Caki2 (cell line): ENCODE results near the gene KLHL20. TPM values are rescaled to one million over a fixed set of nuclear protein-coding genes. Genes with fewer than 3 reads are reported as not detected.
"Not testable (repeated sequence)": the region's sequence is repeated elsewhere in the genome, so short reads cannot be mapped to it uniquely, and the experiment has no call there.

Experiments used
- DNase-seq: peaks from one replicate; pipeline ENCODE4 v3.0.0-alpha.2; 2015; ENCODE audit warnings: low read depth
- in situ Hi-C: cut with HindIII; loops from 2 replicates; pipeline ENCODE4 v1.10.0; 2016; ENCODE audit warnings: low sequenced_read_pairs, low pct_unique_long_range_greater_than_20kb, mixed read lengths
- total RNA-seq: library from RNA; depleted of rRNA; stranded (reverse); fragments of >200 nt; shearing (Covaris generic); gene quantifications from 2 replicates; pipeline ENCODE4 v1.2.3, GENCODE V29; 2014; ENCODE audit warnings: low replicate concordance

KLHL20 gene
- total RNA-seq, 1 experiment from 2014 or later = 1.8 TPM

DNA sequence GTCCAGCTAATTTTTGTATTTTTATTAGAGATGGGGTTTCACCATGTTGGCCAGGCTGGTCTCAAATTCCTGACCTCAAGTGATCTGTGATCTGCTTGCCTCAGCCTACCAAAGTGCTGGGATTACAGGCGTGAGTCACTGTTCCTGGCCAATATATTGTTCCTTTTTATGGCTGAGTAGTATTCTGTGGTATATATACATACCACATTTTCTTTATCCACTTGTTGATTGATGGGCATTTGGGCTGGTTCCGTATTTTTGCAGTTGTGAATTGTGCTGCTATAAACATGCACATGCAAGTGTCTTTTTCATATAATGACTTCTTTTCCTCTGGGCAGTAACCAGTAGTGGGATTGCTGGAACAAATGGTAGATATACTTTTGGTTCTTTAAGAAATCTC, 21.3 kb downstream of the KLHL20 start:
- DNase-seq, in situ Hi-C loops: not testable (repeated sequence)

- DNase-seq = no peak
- in situ Hi-C loops = no loop called here
Measured at GRCh38 chr1:173742203-173742886, 27.6 kb downstream of the KLHL20 start.

GRCh38 chr1:173744651-173745050, 29.9 kb downstream of the KLHL20 start:
- DNase-seq = no peak
- in situ Hi-C loops = no loop called here

- in situ Hi-C loops = no loop called here
Measured at GRCh38 chr1:173749137-173749536, 34.4 kb downstream of the KLHL20 start.

DNA sequence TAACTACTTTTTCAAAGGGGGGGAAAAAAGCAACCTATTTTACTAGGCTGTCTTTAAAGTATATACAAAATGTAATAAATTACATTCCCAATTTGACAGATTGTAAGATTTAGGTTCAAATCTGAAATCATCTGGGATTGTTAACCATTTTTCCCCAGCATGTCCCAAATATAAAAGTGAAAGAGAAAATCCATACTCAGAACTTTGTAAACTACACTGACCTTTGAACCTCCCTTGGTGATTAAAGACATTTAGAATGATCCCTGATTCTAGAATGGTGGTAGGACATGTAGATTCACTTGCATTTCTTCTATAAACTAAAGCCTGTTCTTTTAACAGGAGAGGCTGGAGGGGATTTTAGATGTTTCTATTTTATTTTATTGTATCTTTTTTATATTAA, 39.0 kb downstream of the KLHL20 start:
- no peak for DNase-seq
- in situ Hi-C loops = no loop called here

More at GRCh38 chr1:173749137-173749536, 34.4 kb downstream of the KLHL20 start:
- no peak for DNase-seq

- DNase-seq = no peak
- in situ Hi-C loops = no loop called here
Measured at GRCh38 chr1:173757666-173758065, 42.9 kb downstream of the KLHL20 start.

DNA sequence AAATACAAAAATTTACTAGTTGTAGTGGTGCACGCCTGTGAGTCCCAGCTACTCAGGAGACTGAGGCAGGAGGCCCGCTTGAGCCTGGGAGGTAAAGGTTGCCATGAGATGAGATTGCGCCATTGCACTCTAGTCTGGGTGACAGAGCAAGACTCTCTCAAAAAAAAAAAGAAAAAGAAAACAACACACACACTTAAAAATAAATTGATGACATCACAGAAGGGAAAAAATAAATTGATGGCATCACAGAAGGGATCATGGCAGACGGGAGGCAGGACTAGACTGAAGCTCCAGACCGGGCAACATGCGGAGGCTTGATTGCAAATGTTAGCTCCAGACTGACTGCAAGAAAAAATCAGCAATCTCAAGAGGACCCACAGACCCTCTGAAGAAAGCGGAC, 43.3 kb downstream of the KLHL20 start:
- in situ Hi-C loops = no loop called here
- DNase-seq = no peak

GRCh38 chr1:173758980-173759379, 44.2 kb downstream of the KLHL20 start:
- in situ Hi-C loops = no loop called here
- peak; percentile 2 for DNase-seq

GRCh38 chr1:173764331-173764730, 49.5 kb downstream of the KLHL20 start:
- in situ Hi-C loops, DNase-seq: not testable (repeated sequence)

DNA sequence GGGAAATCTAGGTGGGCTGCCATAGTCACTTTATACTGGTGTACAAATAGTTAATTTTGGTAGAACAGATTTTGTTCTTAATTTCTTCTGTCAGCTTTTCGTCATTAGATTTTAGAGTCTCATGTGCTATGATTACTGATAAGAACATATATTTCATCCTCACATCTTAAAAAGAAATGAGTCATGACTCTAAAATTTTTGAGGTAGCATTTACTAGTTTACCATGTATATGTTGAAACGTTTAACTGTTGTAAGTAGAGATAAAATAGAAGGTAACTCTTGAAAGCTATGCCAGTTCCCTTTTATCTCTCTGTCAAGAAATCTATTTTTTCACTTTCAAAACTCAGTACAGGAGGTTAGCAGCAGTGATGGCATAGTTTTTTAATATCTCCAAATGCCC, 53.4 kb downstream of the KLHL20 start:
- in situ Hi-C loops = no loop called here
- DNase-seq = no peak

- in situ Hi-C loops = no loop called here
- DNase-seq = no peak
Measured at GRCh38 chr1:173768827-173769226, 54.0 kb downstream of the KLHL20 start.

- in situ Hi-C loops, DNase-seq: not testable (repeated sequence)
Measured at GRCh38 chr1:173770330-173770729, 55.5 kb downstream of the KLHL20 start.

- in situ Hi-C loops = no loop called here
- no peak for DNase-seq
Measured at GRCh38 chr1:173771560-173771959, 56.8 kb downstream of the KLHL20 start.

- DNase-seq = no peak
- in situ Hi-C loops = no loop called here
Measured at GRCh38 chr1:173775578-173776226, 60.9 kb downstream of the KLHL20 start.

GRCh38 chr1:173779936-173780335, 65.2 kb downstream of the KLHL20 start:
- in situ Hi-C loops = no loop called here

DNA sequence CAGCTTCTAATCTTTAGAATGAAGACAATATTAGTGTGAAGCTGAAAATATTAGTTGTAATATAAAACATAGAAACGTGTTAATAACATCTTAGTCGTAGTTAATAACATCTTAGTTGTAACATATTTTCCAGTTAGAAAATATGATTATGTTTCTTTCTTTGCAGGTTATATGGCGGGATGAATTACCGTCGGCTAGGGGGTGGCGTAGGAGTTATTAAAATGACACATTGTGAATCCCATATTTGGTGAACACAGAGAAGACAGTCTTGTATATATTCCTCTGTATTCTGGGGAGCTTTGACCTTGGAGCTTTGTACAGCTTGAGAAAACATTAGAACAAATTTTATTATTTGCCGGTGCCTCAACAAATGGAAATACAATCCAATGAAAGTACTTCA, 70.2 kb downstream of the KLHL20 start:
- DNase-seq = no peak
- in situ Hi-C loops = no loop called here

More at GRCh38 chr1:173779936-173780335, 65.2 kb downstream of the KLHL20 start:
- no peak for DNase-seq

DNA sequence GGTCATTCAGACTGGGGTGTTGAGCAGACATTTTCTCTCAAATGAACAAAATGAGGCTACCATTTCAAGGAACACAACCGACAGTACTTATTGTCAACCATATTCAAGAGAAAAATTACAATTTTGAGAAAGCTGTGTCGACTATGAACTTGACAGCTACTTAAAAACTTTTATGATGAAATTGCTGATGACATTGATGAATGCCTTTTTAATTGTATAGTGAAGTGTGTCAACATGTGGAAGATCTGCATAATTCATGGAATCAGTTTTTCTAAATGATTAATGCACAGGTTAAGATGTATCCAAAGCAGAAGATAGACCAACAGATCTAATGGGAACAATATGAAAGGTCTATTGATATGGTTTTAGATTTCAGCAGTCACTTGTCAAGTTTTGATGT, 75.1 kb downstream of the KLHL20 start:
- no peak for DNase-seq
- in situ Hi-C loops = no loop called here

- in situ Hi-C loops = no loop called here
- no peak for DNase-seq
Measured at GRCh38 chr1:173798078-173798477, 83.3 kb downstream of the KLHL20 start.

- DNase-seq, in situ Hi-C loops: not testable (repeated sequence)
Measured at GRCh38 chr1:173799995-173800394, 85.2 kb downstream of the KLHL20 start.

DNA sequence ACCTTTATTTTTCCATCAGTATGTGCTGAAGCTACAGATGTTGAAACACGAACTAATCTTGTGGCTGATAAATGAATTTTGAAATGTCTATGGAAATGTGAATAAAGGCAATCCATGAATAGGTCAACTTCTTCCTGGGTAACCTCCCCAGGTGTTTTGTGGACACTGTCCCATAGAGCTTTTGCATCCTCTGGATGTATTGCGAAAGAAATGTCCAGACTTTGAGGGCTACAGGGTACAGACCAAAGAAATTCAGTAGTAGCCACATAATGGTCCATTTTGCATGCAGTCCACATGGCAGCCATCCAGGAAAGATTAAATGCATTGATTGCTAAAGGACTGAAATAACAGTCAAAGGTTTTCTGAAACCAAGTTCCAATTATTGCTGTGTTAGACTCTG, 88.2 kb downstream of the KLHL20 start:
- in situ Hi-C loops = no loop called here

More for the DNA sequence above, 88.2 kb downstream of the KLHL20 start:
- no peak for DNase-seq
